ENCODE measurements around the gene GGTLC1.
"Not testable (repeated sequence)": the region's sequence is repeated elsewhere in the genome, so short reads cannot be mapped to it uniquely, and the experiment has no call there.

GGTLC1 gene

DNA sequence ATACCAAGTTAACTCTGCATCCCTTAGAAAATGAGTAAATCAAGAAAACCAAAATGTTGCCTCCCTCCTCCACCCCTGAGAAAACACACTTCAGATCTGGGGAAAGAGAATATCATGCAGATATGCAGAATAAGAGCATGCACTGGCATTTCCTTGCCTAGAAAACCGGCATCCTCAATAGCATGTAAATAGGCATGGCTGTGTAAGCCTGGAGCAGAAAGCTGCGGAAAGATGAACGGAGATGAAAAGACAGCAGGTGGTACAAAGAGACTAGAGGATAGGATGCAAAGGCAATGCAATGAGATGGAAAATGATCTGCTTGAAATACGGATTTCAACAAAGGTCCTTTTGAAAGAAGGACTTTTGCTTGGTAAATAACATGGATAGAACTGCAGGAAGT lies 10.3 kb upstream of the GGTLC1 start:
- Histone ChIP-seq H3K4me1 (ENCODE audit: low read length) (peaks cover 21% of the 10 kb centered on the region), H3K4me2 (ENCODE audit: low read depth, low read length) (no peak overlapping the region), H3K79me2 (ENCODE audit: low read length) (no peaks in the 10 kb centered on the region), H3K27me3 (replicated peaks; ENCODE audit: insufficient read depth, low read length) (no peaks in the 10 kb centered on the region), H3K9me2 (replicated peaks; ENCODE audit: insufficient read depth, low read length) (no peaks in the 10 kb centered on the region), H3F3A (ENCODE audit: insufficient read depth, low read length) (peaks cover 14% of the 10 kb centered on the region), H3K27ac (ENCODE audit: low read length) (no peak overlapping the region), H3K9ac (ENCODE audit: low read length) (no peak overlapping the region), H2AFZ (ENCODE audit: low read length) (no peak overlapping the region), H4K20me1 (ENCODE audit: insufficient read depth, low read length) (no peaks in the 10 kb centered on the region), H3K9me3 (replicated peaks; ENCODE audit: insufficient read depth, low read length) (no peaks in the 10 kb centered on the region), H3K36me3 (replicated peaks; ENCODE audit: insufficient read depth, low read length) (no peaks in the 10 kb centered on the region), H3K4me3 (ENCODE audit: low read length) (no peak overlapping the region)
- no peak for DNase-seq
- TF ChIP-seq, protein P1, sequence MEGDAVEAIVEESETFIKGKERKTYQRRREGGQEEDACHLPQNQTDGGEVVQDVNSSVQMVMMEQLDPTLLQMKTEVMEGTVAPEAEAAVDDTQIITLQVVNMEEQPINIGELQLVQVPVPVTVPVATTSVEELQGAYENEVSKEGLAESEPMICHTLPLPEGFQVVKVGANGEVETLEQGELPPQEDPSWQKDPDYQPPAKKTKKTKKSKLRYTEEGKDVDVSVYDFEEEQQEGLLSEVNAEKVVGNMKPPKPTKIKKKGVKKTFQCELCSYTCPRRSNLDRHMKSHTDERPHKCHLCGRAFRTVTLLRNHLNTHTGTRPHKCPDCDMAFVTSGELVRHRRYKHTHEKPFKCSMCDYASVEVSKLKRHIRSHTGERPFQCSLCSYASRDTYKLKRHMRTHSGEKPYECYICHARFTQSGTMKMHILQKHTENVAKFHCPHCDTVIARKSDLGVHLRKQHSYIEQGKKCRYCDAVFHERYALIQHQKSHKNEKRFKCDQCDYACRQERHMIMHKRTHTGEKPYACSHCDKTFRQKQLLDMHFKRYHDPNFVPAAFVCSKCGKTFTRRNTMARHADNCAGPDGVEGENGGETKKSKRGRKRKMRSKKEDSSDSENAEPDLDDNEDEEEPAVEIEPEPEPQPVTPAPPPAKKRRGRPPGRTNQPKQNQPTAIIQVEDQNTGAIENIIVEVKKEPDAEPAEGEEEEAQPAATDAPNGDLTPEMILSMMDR (IDR thresholded peaks at IDR 0.05; ENCODE audit: low read length) = no peak
- no peak for TF ChIP-seq EZH2phosphoT487 (IDR thresholded peaks at IDR 0.05; ENCODE audit: low read length)
- no peak for TF ChIP-seq EZH2 (optimal IDR thresholded peaks at IDR 0.05; ENCODE audit: low read depth, low read length)

DNA sequence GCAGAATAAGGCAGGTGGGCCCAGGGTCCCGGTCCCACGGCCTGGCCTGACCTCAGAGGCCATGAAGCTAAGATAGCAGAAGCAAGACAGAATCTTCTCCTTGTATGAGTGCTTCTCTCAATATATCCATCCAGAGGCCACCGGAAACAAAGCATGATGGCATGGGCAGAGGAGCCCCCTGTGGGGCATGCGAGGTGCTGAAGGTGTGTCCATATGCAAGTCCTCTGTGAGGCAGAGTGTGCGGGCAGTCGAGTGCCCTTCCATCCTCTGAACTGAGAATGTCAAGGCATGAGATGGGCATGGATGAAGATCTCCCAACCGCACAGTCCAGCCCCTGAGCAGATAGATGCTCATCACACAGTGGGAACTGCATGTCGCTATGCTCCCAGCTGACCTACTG lies 9.8 kb upstream of the GGTLC1 start:
- H3K79me2 ChIP-seq (ENCODE audit: low read length) = no peaks in the 10 kb centered on the region
- peaks cover 14% of the 10 kb centered on the region for H3F3A ChIP-seq (ENCODE audit: insufficient read depth, low read length)
- TF ChIP-seq, protein P1 (IDR thresholded peaks at IDR 0.05; ENCODE audit: low read length) = no peak
- no peak for TF ChIP-seq EZH2 (optimal IDR thresholded peaks at IDR 0.05; ENCODE audit: low read depth, low read length)
- no peak for TF ChIP-seq EZH2phosphoT487 (IDR thresholded peaks at IDR 0.05; ENCODE audit: low read length)
- no peak overlapping the region for H2AFZ ChIP-seq (ENCODE audit: low read length)
- no peaks in the 10 kb centered on the region for H3K27me3 ChIP-seq (replicated peaks; ENCODE audit: insufficient read depth, low read length)
- no peak overlapping the region for H3K4me2 ChIP-seq (ENCODE audit: low read depth, low read length)
- H3K9me3 ChIP-seq (replicated peaks; ENCODE audit: insufficient read depth, low read length) = no peaks in the 10 kb centered on the region
- peaks cover 20% of the 10 kb centered on the region for H3K4me1 ChIP-seq (ENCODE audit: low read length)
- no peak overlapping the region for H3K9ac ChIP-seq (ENCODE audit: low read length)
- no peaks in the 10 kb centered on the region for H3K9me2 ChIP-seq (replicated peaks; ENCODE audit: insufficient read depth, low read length)
- no peaks in the 10 kb centered on the region for H4K20me1 ChIP-seq (ENCODE audit: insufficient read depth, low read length)
- H3K4me3 ChIP-seq (ENCODE audit: low read length) = no peak overlapping the region
- H3K36me3 ChIP-seq (replicated peaks; ENCODE audit: insufficient read depth, low read length) = no peaks in the 10 kb centered on the region
- H3K27ac ChIP-seq (ENCODE audit: low read length) = no peak overlapping the region
- DNase-seq = no peak

DNA sequence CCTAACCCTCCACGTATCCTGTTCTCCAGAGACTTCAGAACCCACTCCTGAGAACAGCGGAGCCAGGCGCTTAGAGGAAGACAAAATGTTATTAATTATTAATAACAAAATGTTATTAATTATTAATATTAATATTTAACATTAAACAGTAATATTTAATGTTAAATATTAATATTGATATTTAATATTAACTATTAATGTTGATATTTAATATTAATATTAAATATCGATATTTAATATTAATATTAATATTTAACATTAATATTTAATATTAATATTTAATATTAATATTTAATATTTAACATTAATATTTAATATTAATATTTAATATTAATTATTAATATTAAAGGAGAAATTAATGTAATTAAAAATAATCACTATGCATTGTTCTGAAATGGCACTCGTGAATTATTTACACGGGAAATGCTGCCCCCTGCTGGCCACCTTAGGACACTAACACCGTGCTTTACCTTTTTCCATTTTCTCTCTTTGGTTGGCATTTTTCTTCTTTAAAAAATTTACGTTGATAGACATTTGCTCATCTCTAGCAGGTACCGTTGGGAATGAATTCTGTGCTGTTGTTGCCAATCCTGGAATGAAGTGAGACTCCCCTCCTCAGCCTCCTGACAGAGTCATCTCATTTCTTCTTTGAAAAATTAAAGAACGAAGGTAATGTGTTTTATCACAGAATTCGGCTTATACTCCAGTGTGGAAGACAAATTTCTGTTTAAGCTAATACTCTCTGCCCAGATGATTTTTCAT lies 7.5 kb upstream of the GGTLC1 start:
- TF ChIP-seq, protein P1 (IDR thresholded peaks at IDR 0.05; ENCODE audit: low read length) = peak; percentile 56
- TF ChIP-seq EZH2phosphoT487 (IDR thresholded peaks at IDR 0.05; ENCODE audit: low read length) = no peak
- Histone ChIP-seq H3K4me3 (ENCODE audit: low read length) (no peak overlapping the region), H3F3A (ENCODE audit: insufficient read depth, low read length) (no peaks in the 10 kb centered on the region), H4K20me1 (ENCODE audit: insufficient read depth, low read length) (no peaks in the 10 kb centered on the region), H3K27me3 (replicated peaks; ENCODE audit: insufficient read depth, low read length) (no peaks in the 10 kb centered on the region), H3K4me1 (ENCODE audit: low read length) (no peaks in the 10 kb centered on the region), H3K36me3 (replicated peaks; ENCODE audit: insufficient read depth, low read length) (no peaks in the 10 kb centered on the region), H3K9ac (ENCODE audit: low read length) (no peak overlapping the region), H2AFZ (ENCODE audit: low read length) (no peak overlapping the region), H3K4me2 (ENCODE audit: low read depth, low read length) (no peak overlapping the region), H3K79me2 (ENCODE audit: low read length) (no peaks in the 10 kb centered on the region), H3K27ac (ENCODE audit: low read length) (no peak overlapping the region), H3K9me2 (replicated peaks; ENCODE audit: insufficient read depth, low read length) (no peaks in the 10 kb centered on the region), H3K9me3 (replicated peaks; ENCODE audit: insufficient read depth, low read length) (no peaks in the 10 kb centered on the region)
- peak; percentile 47 for DNase-seq

DNA sequence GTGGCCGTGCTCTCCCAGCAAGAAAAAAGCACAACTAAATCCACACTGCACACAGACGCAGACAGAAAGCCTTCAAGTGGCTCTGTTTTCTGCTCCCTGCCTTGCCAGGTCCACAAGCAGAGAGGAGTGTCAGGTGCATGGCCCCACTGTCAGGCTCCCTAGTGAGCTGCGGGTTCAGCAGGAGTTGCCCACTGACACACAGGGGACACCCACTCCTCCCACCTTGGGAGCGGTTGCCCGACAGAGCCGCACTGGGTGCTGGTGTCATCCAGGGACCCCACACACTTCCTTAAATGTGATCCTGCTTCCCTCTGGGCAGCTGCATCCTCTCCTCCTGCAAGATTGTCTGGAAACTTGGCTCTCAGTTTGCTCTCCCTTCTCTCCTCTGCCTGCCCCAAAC lies 6.7 kb upstream of the GGTLC1 start:
- not testable (repeated sequence) for H3K9me2 ChIP-seq (replicated peaks; ENCODE audit: insufficient read depth, low read length); DNase-seq; H4K20me1 ChIP-seq (ENCODE audit: insufficient read depth, low read length); H3K9me3 ChIP-seq (replicated peaks; ENCODE audit: insufficient read depth, low read length); H3K27ac ChIP-seq (ENCODE audit: low read length); H3K36me3 ChIP-seq (replicated peaks; ENCODE audit: insufficient read depth, low read length); H3K4me1 ChIP-seq (ENCODE audit: low read length); H3K9ac ChIP-seq (ENCODE audit: low read length); H3K27me3 ChIP-seq (replicated peaks; ENCODE audit: insufficient read depth, low read length); H3K79me2 ChIP-seq (ENCODE audit: low read length); H3K4me3 ChIP-seq (ENCODE audit: low read length); H2AFZ ChIP-seq (ENCODE audit: low read length); H3K4me2 ChIP-seq (ENCODE audit: low read depth, low read length); H3F3A ChIP-seq (ENCODE audit: insufficient read depth, low read length)

DNA sequence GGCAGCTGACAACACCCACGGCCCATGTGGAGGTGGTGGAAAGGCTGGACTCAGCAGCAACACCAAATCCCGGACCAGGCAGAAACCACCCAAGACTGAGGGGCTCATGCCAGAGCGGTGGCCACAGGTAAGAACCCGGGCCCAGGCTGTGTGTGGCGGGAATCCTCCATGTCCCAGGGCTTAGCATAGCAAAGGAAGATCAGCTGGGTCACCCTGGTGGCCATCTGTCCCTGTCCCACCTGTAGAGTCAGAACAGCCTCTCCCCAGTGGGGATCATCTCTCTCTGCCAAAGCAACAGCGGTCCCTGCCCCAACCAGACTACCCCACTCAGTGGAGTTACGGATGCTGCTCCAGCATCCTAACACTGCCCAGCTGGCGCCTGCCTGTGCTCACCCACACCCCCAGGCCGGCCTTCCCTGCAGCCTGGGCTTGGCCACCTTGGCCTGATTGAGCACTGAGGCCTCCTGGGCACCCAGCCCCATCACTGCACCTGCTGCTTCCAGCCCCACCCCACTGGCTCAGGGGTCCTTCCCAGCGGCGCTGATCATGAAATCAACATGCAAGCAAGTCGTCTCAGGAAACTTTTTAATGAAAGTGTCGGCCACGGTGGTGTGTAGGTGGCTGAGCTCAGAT lies 5.5 kb upstream of the GGTLC1 start:
- not testable (repeated sequence) for H2AFZ ChIP-seq (ENCODE audit: low read length); H3K4me3 ChIP-seq (ENCODE audit: low read length); H4K20me1 ChIP-seq (ENCODE audit: insufficient read depth, low read length); H3K27me3 ChIP-seq (replicated peaks; ENCODE audit: insufficient read depth, low read length); H3K36me3 ChIP-seq (replicated peaks; ENCODE audit: insufficient read depth, low read length); H3K4me1 ChIP-seq (ENCODE audit: low read length); H3K9ac ChIP-seq (ENCODE audit: low read length); H3K9me2 ChIP-seq (replicated peaks; ENCODE audit: insufficient read depth, low read length); DNase-seq; H3K79me2 ChIP-seq (ENCODE audit: low read length); H3K4me2 ChIP-seq (ENCODE audit: low read depth, low read length); H3K9me3 ChIP-seq (replicated peaks; ENCODE audit: insufficient read depth, low read length); H3F3A ChIP-seq (ENCODE audit: insufficient read depth, low read length); H3K27ac ChIP-seq (ENCODE audit: low read length)

Data from MM.1S (cell line).